Epidermal melanocyte (primary cell): Measurements from ENCODE around the gene DGKB.

Source experiments
- DNase-seq: peaks from one replicate; pipeline ENCODE4 v3.0.0; 2011; ENCODE audit warnings: low spot score; ENCODE audit not compliant: insufficient read length

DGKB gene

DNA sequence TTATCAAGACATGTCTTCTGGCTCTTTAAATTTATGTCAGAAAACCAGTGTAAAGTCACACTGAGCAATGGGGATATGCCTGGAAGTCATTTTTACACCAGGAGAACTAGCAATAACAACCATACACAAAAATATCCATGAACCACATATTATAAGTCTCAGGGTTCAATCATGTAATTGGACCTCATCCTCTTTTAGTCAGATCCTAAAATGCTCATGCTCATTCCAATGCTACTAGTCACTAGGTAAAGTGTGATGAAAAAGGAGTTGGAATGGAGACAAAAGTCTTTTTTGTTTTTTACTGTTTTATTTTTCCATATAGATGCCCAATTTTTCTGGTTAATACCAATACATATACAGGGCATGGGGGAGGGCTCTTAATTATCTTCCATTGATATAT is 306.1 kb downstream of the DGKB start:
- no peak for DNase-seq

DNA sequence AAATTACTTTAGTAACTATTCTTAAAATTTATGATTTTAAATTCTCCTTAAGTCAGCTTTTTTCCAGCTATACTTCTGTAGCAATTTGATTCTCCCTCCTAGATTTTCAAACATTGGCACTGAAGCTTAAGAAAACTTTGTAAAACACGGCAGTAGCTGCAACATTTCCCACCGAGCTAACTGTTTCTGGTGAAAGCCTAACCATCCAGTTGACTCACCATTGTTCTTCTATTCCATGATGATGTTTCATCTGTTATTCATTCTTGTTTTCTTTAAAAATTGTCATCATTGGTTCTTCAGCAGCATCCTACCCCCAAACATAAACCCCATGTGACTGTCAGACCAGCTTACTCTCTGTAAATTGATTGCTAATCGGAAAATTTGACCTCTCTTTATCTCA is 312.3 kb downstream of the DGKB start:
- DNase-seq: no peak

DNA sequence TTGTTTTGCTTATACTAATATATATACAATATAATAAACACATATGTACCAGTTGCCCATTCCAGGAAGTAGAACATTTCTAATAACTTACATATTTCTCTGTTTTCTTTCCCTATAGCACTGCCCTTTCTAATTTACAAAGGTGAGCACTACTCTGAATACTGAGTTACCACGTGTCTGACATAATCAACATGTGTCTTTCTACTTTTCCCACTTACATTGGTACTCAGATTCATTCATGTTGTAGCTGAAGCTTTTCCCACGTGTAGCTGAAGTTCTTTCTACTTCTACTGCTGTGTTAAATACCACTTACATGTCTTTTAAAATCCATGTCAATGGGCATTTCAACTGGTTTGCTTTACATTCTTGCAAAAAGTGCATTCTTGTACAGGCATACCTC is 317.3 kb downstream of the DGKB start:
- no peak for DNase-seq

DNA sequence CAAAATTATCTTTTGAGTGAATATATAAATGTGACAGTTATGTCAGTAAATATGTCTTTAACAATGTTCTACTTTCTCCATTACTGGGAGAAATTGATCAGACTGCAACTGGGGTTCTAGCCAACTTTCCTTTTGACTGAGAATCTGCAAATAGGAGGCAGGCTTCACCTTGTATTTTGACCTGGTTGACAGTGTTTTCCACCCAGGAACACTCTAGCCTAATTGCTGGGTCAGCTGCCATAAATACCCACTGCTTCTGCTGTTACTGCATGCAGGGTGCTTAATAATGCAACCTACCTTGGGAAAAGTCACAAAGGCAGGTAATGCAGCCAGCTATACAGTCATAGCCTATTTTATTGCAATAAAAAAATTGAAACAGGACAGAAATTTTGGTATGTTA is 319.0 kb downstream of the DGKB start:
- no peak for DNase-seq

DNA sequence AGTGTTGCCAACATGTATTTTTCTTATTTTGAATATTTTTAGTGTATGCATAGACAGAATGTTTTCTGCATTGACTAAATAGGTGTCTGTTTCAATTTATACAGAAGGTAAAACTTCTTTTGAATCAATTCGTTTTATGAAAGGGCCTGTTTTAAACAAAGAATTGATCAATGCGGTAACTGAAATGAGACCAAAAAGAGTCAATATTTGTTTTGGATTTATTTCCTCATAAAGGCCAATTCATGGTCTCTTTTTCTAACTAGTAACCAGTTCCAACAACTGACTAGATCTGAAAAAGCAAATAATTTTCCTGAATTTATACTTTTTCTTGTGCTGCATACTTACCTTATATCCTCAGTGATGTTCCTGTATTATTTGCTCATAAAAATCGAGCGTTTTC is 320.5 kb downstream of the DGKB start:
- no peak for DNase-seq

DNA sequence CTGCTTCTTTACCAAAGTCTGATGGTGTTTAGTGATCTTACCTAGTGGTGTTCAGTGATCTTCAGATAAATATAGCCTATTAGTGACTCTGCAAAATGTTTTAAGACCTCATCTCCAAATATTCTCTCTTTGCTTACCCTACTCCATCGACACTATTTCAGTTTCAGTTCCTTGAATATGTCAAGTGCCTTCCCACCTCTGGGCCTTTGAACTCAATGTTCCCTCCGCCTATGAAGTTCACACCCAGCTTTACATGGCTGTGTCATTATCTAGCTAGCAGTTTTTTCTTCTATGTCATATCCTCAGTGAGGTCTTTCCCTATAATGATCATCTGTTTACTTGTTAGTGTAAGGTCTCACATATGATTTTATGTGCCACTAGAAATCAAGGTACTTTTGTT is 322.6 kb downstream of the DGKB start:
- no peak for DNase-seq

DNA sequence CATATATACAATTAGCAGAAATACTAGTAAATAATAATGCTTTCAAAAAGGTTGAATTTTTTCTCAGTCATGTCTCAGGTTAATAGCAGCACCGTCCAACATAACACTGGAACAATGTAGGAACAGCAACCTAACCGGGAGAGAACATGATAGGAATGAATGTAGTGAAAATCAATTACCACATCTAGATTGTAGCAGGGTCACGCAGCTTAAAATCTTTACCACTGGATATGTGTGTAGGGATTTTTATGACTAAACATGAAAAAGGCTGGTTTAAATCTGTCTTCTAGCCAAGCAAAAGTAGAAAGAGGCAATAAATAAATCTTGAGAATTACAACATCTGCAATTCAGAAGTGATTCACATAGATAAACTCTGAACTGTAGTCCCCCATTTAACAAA is 326.0 kb downstream of the DGKB start:
- no peak for DNase-seq

DNA sequence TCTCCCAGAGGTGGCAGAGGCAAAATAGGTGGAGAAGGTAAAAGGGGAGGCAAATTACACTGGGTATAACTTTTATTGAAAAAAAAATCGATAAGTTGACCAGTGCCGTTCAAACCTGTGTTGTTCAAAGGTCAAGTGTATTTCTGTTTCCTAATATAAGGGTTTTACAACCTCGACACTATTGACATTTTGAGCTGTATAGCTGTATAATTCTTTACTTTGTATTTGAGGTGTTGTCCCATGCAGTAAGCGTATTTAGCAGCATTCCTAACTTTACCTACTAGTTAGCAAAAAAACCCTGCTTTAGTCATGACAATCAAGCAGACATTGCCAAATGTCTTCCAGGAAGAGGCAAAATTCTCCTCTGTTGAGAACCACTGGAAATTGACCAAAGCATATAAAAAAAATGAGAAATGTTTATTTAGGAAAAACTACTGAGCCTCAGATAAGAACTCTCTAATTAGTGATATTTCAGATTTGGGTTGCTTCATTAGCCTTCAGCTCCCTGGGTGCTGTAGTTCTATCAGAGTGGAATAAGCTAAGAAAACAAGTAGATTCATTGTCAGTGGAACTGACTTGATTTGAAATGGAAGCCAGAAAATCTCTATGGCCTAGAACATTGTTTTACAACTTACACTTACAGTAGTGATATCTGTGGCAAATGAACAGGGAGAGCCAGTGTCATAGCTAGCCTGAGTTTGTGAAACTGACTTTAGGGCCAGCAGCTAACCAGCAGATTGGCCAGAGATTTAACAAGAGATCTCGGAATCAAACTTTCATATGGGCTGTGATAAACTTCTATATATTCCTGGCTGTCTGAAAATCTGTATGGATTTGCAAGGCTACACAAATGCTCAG is 331.6 kb downstream of the DGKB start:
- no peak for DNase-seq

DNA sequence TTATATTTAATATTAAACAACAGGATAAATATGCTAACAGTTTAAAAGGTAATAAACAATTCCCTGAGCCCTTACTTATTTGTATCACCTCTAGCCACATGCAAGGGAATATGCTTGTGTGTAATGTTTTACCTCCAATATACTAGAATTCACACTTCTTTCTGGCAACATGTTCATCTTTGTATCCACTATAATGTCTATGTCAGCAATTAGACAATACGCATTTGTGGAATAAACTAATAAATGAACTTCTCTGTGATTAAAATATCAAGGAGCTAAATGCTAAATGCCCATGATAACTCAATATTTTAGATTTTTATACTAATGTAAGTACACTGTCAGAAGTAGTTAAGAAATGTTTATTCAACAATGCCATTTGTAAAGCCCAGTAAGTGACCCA is 350.5 kb downstream of the DGKB start:
- DNase-seq: no peak

DNA sequence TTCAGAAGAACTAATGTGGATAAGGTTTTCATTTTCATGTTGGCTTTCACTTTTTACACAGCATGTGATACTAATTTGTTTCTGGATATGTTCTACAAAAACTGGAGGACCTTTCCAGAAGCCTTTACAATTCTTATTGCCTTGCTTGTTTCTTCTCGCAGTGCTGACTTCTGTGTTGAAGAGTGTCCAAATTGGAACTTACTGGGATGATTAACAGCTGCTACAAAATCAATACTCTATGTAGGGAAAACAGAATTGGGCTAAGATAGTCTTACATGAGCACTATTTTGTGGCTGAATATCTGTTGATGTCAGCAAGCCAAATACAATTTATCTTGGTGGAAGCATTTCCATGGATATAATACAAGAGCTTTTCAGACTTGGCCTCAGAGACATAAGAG is 351.2 kb downstream of the DGKB start:
- no peak for DNase-seq

DNA sequence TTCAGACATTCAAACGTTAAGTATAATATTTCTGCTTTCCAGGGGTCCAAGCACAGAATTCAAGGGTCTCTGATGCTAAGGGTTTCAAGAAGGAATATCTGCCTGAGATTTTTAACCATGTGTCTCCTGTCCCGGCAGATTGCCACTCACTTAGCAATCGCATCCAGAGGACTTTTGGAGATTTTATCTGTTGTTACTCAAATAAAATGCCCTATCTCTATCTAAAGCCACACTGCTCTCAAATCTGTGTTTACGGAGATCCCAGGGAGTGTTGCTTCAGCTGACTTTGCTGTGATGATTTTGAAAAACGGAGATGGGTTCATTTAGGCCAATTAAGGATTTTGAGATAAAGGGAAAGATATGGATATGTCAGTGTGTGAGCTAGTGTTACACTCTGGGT is 359.9 kb downstream of the DGKB start:
- DNase-seq: no peak

DNA sequence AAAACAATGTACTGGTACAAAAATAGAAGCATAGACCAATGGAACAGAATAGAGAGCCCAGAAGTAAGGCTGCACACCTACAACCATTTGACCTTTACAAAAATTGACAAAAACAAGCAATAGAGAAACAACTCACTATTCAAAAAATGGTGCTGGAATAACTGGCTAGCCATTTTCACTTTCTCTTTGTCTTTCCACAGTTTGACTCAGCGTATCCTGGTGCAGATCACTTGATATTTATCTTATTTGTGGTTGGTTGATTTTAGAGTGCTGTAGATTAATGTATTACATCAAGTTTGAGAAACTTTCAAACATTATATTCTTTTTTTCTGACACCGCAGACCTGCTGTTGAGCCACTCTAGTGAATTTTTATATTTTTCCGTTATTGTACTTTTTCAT is 381.4 kb downstream of the DGKB start:
- DNase-seq: no peak

DNA sequence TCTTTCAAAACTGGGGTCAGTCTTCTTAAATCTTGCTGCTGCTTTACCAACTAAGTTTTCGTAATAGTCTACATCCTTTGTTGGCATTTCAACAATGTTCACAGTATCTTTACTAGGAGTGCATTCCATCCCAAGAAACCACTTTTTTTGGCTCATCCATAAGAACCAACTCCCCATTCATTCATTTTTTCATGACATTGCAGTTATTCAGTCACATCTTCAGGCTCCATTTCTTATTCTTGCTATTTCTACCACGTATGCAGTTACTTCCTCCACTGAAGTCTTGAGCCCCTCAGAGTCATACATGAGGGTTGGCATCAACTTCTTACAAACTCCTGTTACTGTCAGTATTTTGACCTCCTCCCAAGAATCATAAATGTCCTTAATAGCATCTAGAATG is 392.3 kb downstream of the DGKB start:
- no peak for DNase-seq

DNA sequence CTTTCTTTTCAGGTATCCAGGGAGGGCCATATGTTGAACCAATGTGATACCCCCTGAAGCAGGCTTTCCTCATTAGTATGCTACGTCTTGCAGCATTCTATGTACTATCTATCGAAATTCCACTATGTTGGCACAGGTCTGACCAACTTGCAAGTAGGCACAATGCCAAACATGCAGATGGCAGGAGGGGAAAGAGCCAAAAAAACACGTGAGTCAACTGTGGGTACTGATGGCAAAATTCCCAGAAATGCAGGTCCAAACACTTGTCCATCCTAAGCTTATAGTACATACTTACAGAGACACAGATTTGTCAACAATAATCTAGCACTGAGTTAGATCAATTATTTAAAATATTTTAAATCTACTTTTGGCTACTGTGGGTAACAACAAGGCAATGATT is 394.9 kb downstream of the DGKB start:
- no peak for DNase-seq

DNA sequence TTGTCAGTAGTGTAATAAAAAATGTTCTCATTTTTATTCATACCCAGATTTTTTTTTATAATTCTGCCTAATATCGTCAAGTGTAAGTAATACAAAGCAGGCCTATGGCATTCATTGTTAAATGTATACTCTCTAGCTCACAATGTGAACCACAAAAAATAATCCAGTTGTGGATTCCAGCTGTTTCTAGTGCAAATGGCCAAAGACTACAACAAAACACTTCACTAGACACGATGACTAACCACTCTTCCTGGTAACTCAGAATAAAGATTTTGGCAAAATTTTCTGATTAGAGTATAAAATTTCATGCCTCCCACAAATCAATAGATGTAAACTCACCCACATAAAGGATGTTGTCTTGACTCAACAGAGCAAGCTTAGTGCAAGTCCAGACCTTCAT is 396.6 kb downstream of the DGKB start:
- no peak for DNase-seq

DNA sequence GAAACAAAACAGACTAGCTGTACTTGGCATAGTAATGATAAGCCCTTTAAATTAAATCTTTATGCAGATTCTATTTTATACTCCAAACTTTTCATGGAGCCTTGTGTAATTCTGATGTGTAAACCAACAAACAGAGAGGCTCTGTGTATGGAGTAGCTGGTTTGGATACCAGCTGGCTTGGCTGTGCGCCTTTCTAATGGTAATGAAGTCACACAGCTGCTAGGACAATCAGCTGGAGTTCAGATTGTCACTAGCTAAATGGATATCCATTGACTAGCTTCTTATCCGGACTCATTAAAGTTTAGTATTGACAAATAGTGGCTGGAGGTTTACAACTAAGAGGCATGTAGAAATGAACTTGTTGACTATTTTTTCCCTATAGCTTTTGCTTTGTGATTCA is 398.4 kb downstream of the DGKB start:
- DNase-seq: no peak

DNA sequence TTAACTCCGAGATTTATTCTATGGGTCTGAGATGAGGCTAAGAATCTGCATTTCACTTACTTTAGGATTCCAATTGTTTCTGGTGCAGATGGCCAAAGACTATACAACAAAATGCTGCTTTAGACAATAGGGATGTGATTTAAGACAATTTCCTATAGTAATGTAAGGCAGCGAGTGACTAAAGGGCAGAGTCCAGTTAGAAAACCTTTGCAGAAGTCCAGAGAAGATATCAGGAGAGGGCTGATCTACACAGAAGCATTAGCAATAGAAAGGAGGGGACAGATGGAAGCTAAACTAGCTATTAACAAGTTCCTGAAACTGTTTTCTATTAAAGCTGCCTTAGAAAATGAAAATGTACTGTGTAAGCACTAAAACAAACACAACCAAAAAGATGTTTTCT is 398.9 kb downstream of the DGKB start:
- DNase-seq: no peak

DNA sequence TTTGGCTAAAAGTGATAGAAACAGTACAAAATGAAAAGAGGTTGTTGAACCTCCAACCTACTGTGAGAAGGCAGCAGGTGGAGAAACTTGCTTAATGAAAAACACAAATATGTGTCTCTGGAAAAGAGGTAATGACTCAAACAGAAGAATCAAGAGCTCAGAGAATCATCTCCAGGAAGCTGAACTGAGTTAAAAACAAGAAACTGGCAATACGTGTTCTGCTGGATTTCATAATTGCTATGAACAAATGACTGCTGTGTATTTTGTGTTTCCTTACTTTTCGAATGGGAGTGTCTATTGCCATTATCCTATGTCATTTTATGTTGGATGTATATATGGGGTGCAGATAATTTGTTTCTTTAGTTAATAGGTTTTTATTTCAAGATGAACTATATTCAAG is 401.1 kb downstream of the DGKB start:
- no peak for DNase-seq

DNA sequence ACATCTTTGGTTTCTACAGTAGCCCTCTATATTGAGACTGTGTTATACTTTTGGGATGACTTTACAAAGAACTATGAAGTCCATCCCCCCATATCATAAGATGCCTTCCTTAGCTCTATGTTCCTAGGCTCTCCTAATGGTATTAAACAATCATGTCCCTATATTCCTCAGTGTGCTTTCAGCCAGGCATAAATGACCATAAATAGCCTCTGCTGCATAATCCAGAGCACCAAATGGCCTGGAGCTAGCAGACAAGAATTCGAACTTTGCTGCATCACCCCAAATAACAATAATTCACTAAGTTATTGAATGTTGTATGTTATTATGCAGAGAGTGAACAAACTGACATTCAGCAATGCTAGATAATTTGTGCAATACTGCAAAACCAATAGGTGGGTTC is 405.2 kb downstream of the DGKB start:
- no peak for DNase-seq

DNA sequence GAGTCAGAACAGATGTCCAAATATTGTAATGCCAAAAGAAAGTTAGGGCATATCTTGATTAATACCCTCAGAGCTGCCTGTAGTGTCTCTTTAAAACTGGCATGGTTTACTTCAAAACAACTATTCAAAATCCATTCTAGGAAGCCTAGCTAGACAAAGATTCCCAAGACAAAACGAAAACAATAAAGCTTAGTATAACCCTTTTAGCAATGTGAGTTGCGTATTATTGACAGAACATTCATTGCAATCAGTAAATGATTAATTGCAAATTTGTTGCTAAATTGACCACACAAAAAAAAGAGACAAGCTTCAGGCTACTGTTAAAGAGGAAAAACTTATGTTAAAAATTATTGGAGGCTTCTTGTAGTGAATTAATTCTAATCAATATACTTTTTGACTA is 406.9 kb downstream of the DGKB start:
- DNase-seq: no peak

DNA sequence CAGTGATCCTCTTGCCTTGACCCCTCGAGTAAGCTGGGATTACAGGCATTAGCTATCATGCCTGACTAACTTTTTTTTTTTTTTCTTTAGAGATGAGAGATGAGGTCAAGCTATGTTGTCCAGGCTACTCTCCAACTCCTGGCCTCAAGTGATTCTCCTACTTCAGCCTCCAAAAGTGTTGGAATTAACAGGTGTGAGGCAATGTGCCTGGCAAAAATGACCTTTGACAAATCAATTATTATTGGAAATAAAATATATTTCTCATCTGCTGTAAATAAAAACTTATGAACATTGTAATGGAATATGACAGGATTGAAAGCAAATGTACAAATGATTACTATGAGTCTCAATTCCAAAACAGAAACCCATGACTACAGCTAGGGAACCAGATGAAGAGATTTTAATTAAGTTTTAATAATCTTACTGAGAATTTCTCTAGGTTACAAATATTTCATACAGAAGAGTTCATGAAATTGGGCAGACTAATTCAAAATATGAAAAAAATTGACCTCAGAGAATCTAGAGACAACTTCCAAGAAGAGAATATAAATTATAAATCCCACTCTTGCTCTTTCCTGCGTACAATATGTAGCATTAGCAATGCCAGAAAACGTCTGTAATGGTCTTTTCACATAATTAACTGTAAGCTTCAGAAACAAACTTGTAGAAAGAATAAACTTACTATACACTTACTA is 414.7 kb downstream of the DGKB start:
- DNase-seq: no peak

DNA sequence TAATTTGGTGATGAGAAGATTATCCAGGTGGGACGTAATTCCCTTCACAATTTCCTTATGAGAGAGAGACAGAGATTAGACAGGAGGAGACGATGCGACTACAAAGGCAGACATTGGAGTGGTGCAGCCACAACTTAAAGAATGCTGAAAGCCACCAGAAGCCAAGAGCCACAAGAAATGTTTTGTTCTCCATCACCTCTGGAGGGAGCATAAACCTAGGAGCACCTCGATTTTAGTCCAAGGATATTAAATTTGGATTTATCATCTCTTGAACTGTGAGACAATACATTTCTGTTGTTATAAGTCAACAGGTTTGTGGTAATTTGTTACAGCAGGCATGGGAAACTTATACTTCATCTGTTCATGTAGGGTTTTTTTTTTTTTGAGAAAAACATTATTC is 418.9 kb downstream of the DGKB start:
- no peak for DNase-seq

DNA sequence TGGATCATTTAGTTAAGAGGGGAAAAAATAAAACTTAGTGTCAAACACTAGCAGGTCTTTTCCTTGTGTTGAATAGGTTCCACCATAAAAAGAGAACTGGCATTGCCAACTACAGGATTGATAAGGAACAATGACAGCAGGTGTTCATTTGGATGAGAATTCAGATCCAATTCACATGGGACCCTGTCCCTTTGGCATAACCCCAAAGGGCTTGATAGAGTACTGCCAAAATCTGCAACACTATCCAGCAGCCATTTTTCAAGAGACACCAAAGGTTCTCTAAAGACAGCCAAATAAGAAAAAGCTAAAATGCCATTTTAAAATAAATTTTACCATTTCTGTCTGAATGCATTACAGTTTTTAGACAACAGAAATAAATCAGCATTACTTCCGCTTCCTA is 422.3 kb downstream of the DGKB start:
- DNase-seq: no peak
